H1 (cell line): ENCODE results near the gene ZBP1. TPM values are rescaled to one million over a fixed set of nuclear protein-coding genes. Genes with fewer than 3 reads are reported as not detected.

ENCODE experiments used
- BACH1 ChIP-seq: IDR thresholded peaks from 2 replicates; pipeline ENCODE4 v1.6.1; 2012; ENCODE audit warnings: low read length, improper control_type of control experiment
- CEBPB ChIP-seq: IDR thresholded peaks from 2 replicates; pipeline ENCODE4 v1.6.1; 2012; ENCODE audit warnings: low read depth, low read length
- CTBP2 ChIP-seq: IDR thresholded peaks from 2 replicates; pipeline ENCODE4 v1.7.0; 2011; ENCODE audit warnings: borderline replicate concordance, mild to moderate bottlenecking, moderate library complexity, mixed read lengths, low read length; ENCODE audit not compliant: insufficient read depth, insufficient read length
- EGR1 ChIP-seq: IDR thresholded peaks from 2 replicates; pipeline ENCODE4 v1.6.1; 2011; ENCODE audit warnings: low read depth, low read length, borderline replicate concordance
- RAD21 ChIP-seq, 2 experiments: IDR thresholded peaks in 1 of 2; conservative IDR thresholded peaks in 1 of 2; 2 replicates each; pipeline ENCODE4 v1.6.1; 2011; ENCODE audit warnings: low read depth in 2 of 2, low read length in 2 of 2, improper control_type of control experiment in 1 of 2, inconsistent platforms in 1 of 2, mild to moderate bottlenecking in 1 of 2, moderate library complexity in 1 of 2
- RXRA ChIP-seq: IDR thresholded peaks from 2 replicates; pipeline ENCODE4 v1.6.1; 2011; ENCODE audit warnings: low read depth, mild to moderate bottlenecking, low read length, moderate library complexity; ENCODE audit not compliant: insufficient read depth
- SUZ12 ChIP-seq: fragments of 200-600 bp; sonication (generic); IDR thresholded peaks from 2 replicates; pipeline ENCODE4 v1.6.1; 2012; ENCODE audit warnings: mild to moderate bottlenecking, inconsistent platforms, low read length, moderate library complexity, mixed read lengths
- polyA plus RNA-seq, 7 experiments: library from polyadenylated mRNA; depleted of rRNA in 3 of 7; stranded (reverse) in 5 of 7; unstranded in 2 of 7; fragments of >200 nt in 5 of 7; fragments of 200-250 nt in 2 of 7; gene quantifications; 1 replicate in 5 of 7; 2 replicates in 1 of 7; 4 replicates in 1 of 7; pipeline versions ENCODE4 v1.2.1 to v1.2.3, GENCODE V29; 2011 to 2013; ENCODE audit warnings: missing spikeins in 2 of 7, mixed read lengths in 2 of 7
- total RNA-seq: library from RNA; stranded (reverse); fragmentation: NEBNext Ultra II Directional; extraction: Animal tissue kit (Norgen Biotek cat#: 25700); gene quantifications from 2 replicates; pipeline ENCODE4 v1.2.1, GENCODE V29; 2021
- TF ChIP-seq, protein P1 (sequence below): IDR thresholded peaks from 2 replicates; pipeline ENCODE4 v1.6.1; 2011; ENCODE audit warnings: low read length, improper control_type of control experiment
- TF ChIP-seq, protein P2 (sequence below), 3 experiments: IDR thresholded peaks; 1 replicate in 2 of 3; 2 replicates in 1 of 3; pipeline versions ENCODE4 v1.5.1 to v1.6.1; 2011; ENCODE audit warnings: low read length in 3 of 3, mild to moderate bottlenecking in 3 of 3, inconsistent platforms in 2 of 3, low read depth in 1 of 3, moderate library complexity in 1 of 3; ENCODE audit not compliant: insufficient read depth in 1 of 3; ENCODE audit errors: control extremely low read depth in 1 of 3

ZBP1 gene
- total and polyA plus RNA-seq, 2 of the 8 experiments (the other 6 are each of a cell fraction or from before 2014, with no cell fraction given), result not detected

DNA sequence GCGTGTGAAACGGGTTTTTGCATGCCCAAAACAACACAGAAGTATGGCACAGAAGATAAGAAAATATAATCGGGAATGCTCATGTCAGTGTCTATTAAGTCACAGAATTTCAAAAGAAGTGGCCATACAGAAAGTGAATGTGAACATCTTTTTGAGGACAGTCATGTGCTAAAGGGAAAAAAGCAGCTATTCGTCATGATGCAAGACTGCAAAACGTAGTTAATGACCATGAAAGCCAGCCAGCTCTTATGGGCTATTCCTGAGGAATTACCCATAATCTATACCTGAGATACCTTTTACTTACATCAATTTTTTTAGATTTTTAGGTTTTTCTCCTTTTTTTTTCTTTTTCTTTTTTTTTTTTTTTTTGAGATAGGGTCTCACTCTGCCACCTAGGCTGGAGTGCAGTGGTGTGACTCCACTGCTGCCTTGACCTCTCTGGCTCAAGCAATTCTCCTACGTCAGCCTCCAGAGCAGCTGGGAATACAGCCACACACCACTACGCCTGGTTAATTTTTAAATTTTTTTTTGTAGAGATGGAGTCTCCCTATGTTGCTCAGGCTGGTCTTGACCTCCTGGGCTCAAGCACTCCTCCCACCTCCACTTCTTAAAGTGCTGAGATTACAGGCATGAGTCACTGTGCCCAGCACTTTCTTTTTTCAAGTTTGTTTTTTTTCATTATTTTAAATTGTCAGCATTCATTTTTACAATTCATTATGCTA lies 18.1 kb upstream of the ZBP1 start (continued):
- TF ChIP-seq, protein P1, sequence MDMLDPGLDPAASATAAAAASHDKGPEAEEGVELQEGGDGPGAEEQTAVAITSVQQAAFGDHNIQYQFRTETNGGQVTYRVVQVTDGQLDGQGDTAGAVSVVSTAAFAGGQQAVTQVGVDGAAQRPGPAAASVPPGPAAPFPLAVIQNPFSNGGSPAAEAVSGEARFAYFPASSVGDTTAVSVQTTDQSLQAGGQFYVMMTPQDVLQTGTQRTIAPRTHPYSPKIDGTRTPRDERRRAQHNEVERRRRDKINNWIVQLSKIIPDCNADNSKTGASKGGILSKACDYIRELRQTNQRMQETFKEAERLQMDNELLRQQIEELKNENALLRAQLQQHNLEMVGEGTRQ, result no peak
- TF ChIP-seq, protein P2, sequence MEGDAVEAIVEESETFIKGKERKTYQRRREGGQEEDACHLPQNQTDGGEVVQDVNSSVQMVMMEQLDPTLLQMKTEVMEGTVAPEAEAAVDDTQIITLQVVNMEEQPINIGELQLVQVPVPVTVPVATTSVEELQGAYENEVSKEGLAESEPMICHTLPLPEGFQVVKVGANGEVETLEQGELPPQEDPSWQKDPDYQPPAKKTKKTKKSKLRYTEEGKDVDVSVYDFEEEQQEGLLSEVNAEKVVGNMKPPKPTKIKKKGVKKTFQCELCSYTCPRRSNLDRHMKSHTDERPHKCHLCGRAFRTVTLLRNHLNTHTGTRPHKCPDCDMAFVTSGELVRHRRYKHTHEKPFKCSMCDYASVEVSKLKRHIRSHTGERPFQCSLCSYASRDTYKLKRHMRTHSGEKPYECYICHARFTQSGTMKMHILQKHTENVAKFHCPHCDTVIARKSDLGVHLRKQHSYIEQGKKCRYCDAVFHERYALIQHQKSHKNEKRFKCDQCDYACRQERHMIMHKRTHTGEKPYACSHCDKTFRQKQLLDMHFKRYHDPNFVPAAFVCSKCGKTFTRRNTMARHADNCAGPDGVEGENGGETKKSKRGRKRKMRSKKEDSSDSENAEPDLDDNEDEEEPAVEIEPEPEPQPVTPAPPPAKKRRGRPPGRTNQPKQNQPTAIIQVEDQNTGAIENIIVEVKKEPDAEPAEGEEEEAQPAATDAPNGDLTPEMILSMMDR (IDR thresholded peaks at IDR 0.05; ENCODE audit: control extremely low read depth in 1 of 3, insufficient read depth in 1 of 3, low read depth in 1 of 3, low read length in 3 of 3), result no peak
- TF ChIP-seq EGR1 (no peak), BACH1 (no peak), RXRA (no peak), RAD21 (IDR thresholded peaks at IDR 0.05 in 1 of 2, conservative IDR thresholded peaks at IDR 0.05 in 1 of 2; ENCODE audit: low read depth in 2 of 2, low read length in 2 of 2) (no peak), CEBPB (no peak), CTBP2 (no peak), SUZ12 (no peak)
